HG03378 (cell line): ENCODE measurements around the gene DPP9.
"Not testable (repeated sequence)": the region's sequence is repeated elsewhere in the genome, so short reads cannot be mapped to it uniquely, and the experiment has no call there.

Experiments used
- ATAC-seq: cut with Tn5 transposase; IDR thresholded peaks from one replicate; pipeline ENCODE4 v1.9.1; 2021; ENCODE audit warnings: mild to moderate bottlenecking, moderate library complexity; ENCODE audit not compliant: unreplicated experiment

The DPP9 gene

DNA sequence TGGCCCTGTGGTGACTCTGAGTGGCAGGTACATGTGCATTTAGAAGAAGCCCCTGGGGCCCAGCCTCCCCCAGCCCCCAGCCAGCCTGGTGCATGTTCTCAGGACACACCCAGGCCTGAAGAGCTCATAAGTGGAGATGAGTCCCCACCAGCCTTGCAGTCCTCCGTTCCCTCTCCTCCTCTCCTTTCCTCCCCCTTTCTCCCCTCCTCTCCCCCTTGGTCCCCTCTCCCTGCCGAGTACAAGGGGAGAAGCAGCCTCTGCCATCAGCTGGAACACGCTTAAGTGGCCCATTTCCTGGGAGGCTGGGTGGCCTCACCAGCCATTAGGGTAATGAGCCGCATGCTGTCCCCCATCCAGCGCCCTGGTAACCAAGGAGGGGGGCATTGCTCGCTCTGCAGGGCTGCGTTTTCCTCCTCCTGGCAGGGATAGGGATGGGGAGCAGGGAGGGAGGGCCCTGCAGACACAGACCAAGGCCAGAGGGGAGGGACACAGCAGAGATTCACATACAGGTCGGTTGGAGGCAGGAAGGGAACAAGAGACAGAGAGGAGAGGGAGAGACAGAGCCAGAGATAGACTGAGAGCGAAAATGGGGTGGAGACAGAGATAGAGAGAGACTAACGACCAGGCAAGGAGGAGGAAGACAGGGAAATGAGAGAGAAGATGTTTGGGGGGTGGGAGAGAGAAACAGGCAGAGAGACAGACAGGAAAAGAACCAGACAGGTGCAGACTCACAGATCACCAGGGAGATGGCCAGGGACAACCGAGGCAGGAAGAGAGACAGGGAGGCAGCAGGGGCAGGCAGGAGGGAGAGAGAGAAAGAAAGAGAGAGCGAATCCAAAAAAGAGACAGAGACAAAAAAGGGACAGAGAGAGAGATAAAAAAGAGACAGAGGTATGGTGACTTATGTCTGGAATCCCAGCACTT is 19.3 kb upstream of the DPP9 start:
- ATAC-seq: no peak

DNA sequence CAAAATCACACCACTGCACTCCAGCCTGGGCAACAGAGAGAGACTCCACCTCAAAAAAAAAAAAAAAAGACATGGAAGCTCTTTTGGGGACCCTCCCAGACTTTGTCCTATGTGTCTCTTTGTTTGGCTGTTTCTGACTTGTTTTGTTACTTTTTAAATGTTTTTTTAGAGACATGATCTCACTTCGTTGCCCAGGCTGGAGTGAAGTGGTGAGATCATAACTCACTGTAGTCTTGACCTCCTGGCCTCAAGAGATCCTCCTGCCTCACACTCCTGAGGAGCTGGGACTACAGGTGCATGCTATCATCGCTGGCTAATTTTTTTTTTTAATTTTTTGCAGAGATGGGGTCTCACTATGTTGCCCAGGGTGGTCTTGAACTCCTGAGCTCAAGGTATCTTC is 16.4 kb upstream of the DPP9 start:
- no peak for ATAC-seq

DNA sequence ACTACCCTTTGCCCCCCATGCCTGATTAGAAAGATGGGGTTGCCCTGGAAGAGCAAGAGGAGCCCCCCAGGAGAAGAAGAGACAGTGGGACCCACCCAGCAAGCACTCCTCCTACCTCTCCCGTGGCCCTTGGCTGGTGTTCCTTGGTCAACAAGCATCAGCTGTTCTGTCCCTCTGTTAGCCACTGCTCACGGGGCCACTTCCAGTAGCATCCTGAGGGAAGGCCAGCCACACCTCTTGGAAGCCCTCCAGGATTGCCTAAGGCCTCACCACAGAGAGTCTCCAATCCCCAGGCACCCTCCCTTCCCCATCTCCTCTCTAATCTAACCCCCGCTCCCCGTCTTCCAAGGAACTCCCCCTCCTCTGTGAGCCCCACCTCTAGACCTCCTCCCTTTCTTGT is 15.1 kb upstream of the DPP9 start:
- ATAC-seq: no peak

DNA sequence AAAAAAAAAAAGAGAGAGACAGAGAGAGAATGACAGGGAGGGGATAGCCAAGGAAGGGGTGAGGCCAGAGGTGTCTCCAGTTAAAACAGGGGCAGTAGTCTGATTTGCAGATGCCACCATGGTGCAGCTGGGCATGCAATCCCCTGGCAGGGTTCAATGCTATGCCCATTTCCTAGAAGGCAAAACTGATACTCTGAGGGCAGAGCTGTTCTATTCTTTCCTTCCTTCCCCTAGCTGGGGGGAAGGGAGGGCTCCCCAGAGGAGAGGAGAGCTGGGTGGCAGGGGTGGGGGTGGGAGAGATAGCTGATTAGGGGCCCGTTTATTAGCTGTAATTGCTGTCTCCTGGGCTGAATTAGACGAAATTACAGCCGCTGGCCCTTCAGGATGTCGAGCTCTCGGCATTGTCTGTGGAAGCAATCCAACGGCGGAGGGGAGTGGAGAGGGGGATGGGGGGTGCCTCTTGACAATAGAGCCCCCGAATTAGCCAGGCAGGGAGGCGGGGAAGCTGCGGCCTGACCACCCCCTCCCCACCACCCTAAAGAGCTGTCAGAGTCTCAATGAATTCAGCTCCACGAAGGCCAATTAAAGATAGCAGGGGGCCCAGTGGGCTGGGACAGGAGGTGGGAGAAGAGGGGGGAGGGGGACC is 14.4 kb upstream of the DPP9 start:
- ATAC-seq: no peak

DNA sequence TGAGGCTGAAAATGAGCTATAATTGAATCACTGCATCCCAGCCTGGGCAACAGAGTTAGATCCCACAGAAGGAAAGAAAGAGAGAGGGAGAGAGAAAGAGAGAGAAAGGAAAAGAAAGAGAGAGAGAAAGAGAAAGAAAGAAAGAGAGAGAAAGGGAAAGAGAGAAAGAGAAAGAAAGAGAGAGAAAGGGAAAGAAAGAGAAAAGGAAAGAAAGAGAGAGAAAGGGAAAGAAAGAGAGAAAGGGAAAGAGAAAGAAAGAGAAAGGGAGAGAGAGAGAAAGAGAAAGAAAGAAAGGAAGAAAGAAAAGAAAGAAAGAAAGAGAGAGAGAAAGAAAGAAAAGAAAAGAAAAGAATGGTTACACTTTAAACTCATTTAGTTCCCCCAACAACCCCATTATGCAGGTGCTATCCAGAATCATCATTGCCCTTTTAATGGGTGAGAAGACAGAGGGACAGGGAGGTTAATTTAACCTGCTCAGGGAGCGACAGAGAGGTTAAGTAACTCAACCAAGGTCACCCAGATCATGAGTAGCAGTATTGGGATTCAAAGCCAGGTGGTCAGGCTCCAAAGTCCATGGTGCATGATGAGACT is 10.2 kb upstream of the DPP9 start:
- no peak for ATAC-seq

DNA sequence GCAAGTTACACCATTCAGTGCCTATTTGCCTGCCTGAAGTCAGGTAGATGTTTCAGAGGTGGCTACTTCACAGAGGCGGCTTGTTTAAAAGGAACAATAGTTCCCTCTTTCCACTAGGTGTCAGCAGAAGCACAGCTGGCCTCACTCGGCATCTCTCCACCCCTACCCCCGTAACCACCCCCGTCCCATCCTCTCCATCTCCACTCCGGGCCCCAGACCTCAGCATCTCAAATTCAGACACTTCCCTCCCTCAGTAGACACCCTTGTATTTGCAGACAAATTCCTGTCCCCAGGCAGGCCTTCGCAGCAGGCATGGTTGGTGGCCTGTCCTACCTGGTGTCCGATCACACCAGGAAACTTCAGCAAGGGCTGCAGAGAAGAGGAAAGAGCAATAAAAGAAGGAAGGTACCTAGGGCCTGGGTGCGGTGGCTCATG is 9.1 kb upstream of the DPP9 start:
- no peak for ATAC-seq

DNA sequence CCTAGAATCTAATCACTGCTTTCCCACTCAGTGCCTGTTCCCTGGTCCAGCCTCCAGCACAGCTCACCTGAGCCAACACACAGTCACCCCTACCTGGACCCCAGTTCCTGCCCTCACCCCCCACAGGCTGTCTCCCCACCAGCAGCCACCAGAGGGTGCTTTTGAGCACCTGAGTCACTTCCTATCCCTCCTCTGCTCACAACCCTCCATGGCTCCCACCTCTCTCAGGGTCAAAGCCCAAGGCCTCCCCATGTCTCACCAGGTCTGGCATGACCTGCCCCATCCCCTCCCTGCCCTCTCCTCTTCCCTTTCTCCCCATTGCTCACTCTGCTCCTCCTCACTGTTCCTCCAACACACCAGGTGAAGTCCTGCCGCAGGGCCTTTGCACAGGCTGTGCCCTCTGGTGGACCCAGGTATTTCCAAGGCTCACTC is 7.1 kb upstream of the DPP9 start:
- ATAC-seq: no peak

DNA sequence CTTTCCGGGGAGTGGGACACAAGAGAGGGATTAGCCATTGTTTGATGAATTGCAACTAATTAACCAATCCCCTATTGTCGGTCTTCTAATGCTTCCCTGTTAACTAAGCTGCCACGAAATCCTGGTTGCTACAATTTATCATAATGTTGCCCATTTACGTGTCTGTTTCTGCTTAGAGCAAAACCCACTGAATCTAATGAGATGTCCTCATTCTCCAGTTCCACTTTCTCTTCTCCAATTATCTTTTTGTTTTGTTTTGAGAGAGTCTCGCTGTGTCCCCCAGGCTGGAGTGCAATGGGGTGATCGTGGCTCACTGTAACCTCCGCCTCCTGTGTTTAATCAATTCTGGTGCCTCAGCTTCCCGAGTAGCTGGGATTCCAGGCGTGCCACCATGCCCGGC is 5.2 kb upstream of the DPP9 start:
- no peak for ATAC-seq

DNA sequence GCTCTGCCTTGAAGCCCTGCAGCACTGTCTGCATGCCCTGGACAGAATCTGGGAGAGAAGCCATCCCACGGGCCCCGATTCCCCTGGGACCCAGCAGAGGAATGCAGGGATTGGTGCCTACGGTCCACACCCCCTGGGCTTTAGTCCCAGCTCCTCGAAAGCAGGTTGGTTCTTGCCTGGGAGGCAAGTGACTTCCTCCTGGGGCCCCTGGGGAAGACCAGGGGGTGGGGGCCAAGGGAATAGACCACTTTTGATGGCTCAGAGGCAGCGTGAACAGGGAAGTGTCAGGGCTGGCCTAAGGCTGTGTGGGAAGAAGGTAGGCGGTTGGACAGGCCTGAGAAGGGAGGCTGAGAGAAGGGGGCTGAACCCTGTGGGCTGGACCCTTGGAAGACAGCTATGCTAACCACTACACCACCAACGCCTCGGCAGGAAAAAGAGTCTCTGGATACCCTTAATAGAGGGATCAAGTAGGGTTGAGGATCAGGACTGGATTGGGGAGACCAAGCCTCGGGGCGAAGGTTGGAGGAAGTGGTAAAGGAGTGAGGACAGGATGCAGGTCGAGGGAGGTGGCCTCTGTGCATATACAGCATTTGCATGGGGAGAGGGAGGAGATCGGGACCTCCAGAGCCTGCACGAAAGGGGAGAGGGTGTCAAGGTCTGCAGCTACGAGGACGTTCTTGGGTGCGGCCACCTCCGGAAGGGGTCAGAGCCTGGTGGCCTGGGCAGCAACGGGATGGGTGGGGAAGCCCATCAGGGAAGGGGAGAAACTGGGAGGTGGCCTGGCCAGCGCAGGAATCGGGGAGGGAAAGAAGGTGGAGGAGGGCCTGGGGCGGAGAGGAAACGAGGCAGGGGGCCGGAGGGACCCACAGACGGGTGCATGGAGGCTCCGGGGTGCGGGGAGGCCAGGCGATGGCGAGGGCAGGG is 709 bp downstream of the DPP9 start:
- ATAC-seq: no peak

DNA sequence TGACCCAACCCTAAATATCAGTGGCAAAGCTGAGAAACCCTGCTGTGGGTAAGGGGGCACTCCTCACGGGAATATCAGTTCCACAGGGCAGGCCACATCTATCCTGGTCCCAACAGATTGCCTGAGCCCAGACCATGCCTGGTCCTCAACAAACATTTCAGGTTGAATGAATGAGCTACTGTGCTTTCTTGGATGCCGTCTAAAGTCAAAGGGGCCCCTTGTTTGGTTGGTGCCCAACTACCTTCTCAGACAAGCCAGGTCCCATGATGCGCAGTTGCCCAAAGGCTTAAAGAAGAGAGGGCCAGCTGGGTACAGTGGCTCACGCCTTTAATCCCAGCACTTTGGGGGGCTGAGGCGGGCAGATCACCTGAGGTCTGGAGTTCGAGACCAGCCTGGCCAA is 2.4 kb downstream of the DPP9 start:
- ATAC-seq: no peak

DNA sequence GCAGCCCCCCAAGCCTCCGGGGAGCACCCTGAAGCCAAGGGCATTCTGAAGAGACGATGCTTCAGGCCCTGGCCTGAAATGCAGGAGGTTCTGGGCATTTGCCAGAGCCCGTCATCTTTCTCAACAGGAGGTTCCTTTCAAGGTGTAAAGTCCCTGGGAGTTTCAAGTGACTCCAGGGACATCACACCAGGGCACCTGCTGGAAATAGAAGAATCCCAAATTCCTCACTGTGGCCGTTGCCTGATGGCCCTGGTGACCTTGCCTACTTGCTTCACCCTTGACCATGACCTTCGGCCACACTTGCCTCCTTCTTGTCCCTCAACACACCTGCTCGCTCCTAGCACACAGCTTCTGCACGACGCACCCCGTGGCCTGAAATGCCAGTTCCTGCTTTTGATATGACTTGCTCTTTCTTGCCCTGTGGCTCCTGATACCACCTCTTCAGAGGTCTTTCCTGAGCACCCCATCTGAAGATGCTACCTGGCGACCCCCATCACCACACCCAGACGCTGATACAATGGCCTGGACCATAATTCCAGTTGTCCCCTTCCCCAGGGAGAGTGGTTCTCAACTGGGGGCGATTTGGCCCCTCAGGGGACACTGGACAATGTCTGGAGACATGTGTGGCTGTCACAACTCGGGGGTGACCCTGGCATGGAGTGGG is 3.5 kb downstream of the DPP9 start:
- no peak for ATAC-seq

DNA sequence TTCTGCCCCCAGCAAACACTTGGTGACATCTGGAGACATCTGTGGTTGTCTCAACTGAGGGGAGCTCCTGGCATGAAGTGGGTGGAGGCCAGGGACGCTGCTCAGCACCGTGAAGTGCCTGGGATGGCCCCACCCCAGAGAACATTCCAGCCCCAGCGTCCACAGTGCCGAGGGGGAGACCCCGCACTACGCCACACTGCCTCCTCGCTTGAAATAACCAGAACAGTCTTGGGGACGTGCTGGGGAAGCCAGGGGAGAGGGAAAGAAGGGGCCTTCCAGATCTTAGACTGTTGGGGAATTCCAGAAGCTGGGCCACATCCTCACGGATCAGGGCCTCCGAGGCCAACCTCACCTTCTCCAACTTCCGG is 4.2 kb downstream of the DPP9 start:
- no peak for ATAC-seq

DNA sequence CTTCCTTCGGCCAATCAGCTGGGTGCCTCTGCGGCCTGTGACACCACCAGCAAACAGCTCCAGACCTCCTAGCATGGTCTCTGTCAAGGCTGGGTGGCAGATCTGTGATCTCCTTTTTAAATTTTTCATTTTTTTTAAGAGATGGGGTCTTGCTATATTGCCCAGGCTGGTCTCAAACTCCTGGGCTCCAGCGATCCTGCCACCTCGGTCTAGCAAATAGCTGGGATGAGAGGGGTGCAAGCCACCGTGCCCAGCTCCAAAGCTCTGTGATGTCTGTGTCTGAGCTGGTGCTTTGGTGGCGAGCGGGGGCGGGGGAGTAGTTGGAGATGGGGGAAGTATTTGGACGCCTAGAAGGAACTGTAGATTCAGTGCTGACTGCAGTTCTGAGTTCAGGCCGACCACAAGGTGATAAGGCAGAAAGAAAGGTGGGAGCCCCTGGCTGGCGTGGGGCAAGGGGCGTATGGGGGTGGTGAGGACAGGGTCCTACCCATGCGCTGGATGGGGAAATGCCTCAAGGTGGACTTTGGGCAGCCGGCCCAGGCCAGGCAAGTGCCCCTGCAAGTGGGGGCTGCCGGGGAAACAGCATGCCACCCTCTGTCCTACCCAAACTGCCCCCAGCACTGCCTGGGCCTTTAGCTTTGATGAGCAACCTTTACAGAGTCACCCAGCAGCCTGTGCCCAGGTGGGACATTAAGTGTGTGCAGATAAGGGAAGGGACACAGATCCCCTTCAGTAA is 5.5 kb downstream of the DPP9 start:
- no peak for ATAC-seq

DNA sequence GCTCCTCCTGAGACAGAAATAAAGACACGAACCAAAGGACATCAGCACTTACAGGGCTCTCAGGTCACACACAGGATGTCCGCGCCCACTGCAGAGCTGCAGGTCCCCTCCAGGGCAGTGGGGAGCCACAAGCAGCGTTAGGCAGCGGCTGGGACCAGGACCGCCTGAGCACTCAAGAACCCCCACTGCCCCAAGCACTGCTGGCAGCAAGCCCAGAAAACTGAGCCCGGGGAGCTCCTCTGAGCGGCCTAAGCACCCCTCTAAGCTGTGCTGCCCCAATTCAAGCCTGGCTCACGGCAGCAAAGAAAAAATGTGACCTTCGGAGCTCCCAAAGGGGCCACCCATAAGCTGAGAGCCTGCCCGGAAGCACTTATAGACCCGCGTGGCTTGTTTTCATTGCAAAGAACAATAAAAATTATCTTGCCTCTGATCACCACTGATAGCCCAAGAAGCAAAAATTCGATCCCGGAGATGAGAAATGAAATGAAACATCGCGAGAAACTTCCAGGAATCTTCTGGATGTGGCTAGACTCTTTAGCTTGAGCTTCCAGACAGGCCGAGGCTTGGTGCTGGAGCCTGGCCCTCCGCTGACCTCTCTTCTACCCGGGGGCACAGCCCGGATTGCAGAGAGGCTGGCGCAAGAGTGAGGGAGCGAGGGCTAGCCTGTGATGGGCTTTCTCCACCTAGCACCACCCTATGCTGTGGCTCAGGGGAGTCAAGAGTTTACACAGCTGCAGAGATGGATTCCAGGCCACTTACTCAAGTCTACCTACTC is 6.3 kb downstream of the DPP9 start:
- no peak for ATAC-seq

DNA sequence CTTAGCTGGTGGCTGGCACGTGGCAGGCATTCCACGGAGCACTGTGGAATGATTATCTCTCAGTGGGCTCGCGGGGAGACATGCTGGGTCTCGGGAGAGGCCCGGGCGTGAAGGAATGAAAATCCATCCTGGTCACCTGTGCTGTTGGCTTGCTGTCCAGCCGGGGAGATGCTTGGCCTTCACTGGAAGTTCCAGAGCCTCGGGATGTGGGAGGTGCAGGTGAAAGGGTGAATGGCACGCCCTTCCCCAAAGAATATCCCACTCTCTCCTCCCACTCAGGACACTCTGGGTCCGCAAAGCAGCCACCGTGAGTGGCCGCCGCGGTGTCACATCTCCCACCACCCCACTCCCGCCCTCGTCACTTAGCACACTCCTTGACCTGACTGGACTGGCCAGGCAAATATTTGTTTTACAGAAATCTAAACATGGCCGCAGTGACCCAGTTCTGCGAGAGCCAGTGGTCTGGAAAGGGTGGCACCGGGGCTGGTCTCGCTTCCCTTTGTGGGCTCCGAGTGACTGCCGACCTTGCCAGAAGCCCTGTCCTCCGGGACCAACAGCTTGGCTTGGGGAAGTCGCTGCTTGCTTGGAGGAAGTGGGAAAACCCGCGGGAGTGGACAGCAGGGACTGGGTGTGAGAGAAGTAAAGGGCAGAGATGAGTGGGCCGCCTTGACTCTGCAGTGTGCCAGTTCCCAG is 8.0 kb downstream of the DPP9 start:
- ATAC-seq: no peak

DNA sequence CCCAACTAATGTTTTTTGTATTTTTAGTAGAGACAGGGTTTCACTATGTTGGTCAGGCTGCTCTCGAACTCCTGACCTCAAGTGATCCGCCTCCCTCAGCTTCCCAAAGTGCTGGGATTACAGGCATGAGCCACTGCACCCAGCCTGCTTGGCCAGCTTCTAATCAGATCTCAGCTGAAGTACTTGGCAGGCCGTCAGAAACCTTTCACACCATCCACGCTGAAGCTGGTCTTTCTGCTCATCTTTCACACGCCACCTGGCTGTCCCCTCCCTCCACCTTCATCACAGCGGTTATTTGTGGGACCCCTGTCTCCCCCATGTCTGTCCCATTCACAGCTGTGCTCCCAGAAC is 8.5 kb downstream of the DPP9 start:
- ATAC-seq: not testable (repeated sequence)

DNA sequence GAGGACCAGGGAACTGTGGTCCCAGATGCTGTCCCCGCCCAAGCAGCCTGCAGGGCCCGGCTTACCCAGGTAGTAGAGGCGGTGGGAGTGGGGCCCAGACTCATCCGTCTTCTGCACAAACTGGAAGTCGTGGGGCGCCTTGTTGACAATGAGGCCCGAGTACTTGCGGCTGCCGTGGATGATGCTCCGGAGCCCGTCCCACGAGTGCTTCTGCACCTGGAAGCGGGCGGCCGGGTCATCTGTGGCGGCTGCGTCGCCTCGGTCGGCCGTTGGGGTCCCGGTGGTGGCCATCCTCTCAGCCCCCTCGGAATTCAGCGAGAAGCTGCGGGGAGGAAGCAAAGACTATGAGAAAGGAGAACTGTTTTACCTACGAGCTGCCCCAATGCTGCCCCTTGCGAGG is 9.6 kb downstream of the DPP9 start:
- ATAC-seq: no peak

DNA sequence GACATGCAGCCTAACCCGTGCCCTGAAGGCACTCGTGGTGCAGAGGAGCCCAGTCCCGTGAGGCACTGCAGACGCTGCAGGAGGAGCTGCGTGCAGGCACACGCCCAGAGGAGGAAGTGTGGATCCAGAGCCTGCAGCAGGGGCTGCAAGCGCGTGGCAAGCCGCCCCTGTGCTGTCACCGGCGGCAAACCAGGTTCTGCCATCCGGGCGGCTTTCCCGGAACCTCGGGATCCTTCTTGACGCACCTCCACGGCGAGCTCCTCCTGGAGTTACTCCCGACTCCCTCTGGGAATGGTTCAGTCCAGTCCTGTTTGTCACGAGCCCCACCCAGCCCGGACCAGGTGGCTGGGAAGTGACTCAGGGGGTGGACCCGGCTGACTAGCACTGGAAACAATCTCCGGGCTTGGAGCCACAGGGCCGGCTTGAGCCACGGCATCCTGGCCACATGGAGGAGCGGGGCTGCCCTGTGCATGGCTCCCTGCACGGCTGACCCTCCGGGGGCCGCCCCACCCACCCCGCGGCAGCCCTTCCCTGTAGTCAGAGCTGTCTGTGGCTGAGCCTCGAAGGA is 10.2 kb downstream of the DPP9 start:
- no peak for ATAC-seq
